GM19025 (cell line): ENCODE data around the gene PLEKHH2.
A peak's percentile ranks its signal among the peaks of the same experiment; 100 is the strongest.
"Not testable (repeated sequence)": the region's sequence is repeated elsewhere in the genome, so short reads cannot be mapped to it uniquely, and the experiment has no call there.

Source experiments
- ATAC-seq: cut with Tn5 transposase; IDR thresholded peaks from one replicate; pipeline ENCODE4 v1.9.1; 2021; ENCODE audit warnings: mild to moderate bottlenecking, low read depth, moderate library complexity; ENCODE audit not compliant: unreplicated experiment

The PLEKHH2 gene

GRCh38 chr2:43637030-43637803 is at the start of gene PLEKHH2:
PLEKHH2 (plus strand) TSS chr2:43637260; CDS start chr2:43644674, 7,414 bp downstream.
- peak; percentile 99 for ATAC-seq

GRCh38 chr2:43592443-43592842 is 44.6 kb upstream of the PLEKHH2 start:
- ATAC-seq = no peak

GRCh38 chr2:43593254-43593653 is 43.8 kb upstream of the PLEKHH2 start:
- no peak for ATAC-seq

GRCh38 chr2:43594875-43595274 is 42.2 kb upstream of the PLEKHH2 start:
- ATAC-seq = no peak

- peak; percentile 99 for ATAC-seq
Observed at GRCh38 chr2:43595603-43596412, 41.3 kb upstream of the PLEKHH2 start, which contains the start of gene THADA. THADA (minus strand) TSS chr2:43596038; CDS start chr2:43592392, 3,646 bp downstream.

- ATAC-seq = not testable (repeated sequence)
Observed at GRCh38 chr2:43600596-43600995, 36.5 kb upstream of the PLEKHH2 start.

- ATAC-seq = no peak
Observed at GRCh38 chr2:43604674-43605073, 32.4 kb upstream of the PLEKHH2 start.

- ATAC-seq = no peak
Observed at GRCh38 chr2:43605079-43605655, 31.9 kb upstream of the PLEKHH2 start.

GRCh38 chr2:43605851-43606250 is 31.2 kb upstream of the PLEKHH2 start:
- no peak for ATAC-seq

- ATAC-seq = no peak
Observed at GRCh38 chr2:43609290-43609918, 27.7 kb upstream of the PLEKHH2 start.

- ATAC-seq = no peak
Observed at GRCh38 chr2:43610361-43610760, 26.7 kb upstream of the PLEKHH2 start.

GRCh38 chr2:43611987-43612894 is 24.8 kb upstream of the PLEKHH2 start:
- ATAC-seq = no peak

GRCh38 chr2:43612944-43613343 is 24.1 kb upstream of the PLEKHH2 start:
- ATAC-seq = no peak

- no peak for ATAC-seq
Observed at GRCh38 chr2:43616967-43617680, 19.9 kb upstream of the PLEKHH2 start.

GRCh38 chr2:43619511-43619910 is 17.5 kb upstream of the PLEKHH2 start:
- ATAC-seq = no peak

- no peak for ATAC-seq
Observed at GRCh38 chr2:43622931-43623451, 14.1 kb upstream of the PLEKHH2 start.

- ATAC-seq = no peak
Observed at GRCh38 chr2:43631618-43632317, 5.3 kb upstream of the PLEKHH2 start.

GRCh38 chr2:43634604-43635306 is 2.3 kb upstream of the PLEKHH2 start:
- no peak for ATAC-seq
